Right lobe of liver (tissue), 6 donors: ENCODE results near the gene PSMD14. TPM values are rescaled to one million over a fixed set of nuclear protein-coding genes. Genes with fewer than 3 reads are reported as not detected.

Source experiments
- ATAC-seq, 4 donors: fragments of 200-7000 bp; cut with Tn5 transposase; one replicate each; pipeline ENCODE4 v1.9.1; 2020; ENCODE audit warnings: mild to moderate bottlenecking in 4 of 4, moderate library complexity in 4 of 4
- DNase-seq, 3 donors: peaks; one replicate each; pipeline ENCODE4 v3.0.0-alpha.2; 2020
- H3K27ac ChIP-seq, 3 donors: fragments of 200-600 bp; one replicate each; pipeline ENCODE4 v1.8.0; 2022
- H3K27me3 ChIP-seq, 2 donors: fragments of 200-600 bp; one replicate each; pipeline ENCODE4 v1.8.0; 2022
- H3K36me3 ChIP-seq, 4 donors: fragments of 200-600 bp; sonication (generic) in 1 of 4; one replicate each; pipeline versions ENCODE4 v1.5.1 to v1.8.0; 2017 to 2022; ENCODE audit warnings: control low read depth in 1 of 4
- H3K4me1 ChIP-seq, 4 donors: fragments of 200-600 bp; sonication (generic) in 1 of 4; one replicate each; pipeline versions ENCODE4 v1.5.1 to v1.8.0; 2017 to 2022; ENCODE audit warnings: control low read depth in 1 of 4
- H3K4me3 ChIP-seq, 3 donors: fragments of 200-600 bp; one replicate each; pipeline ENCODE4 v1.8.0; 2022
- H3K9me3 ChIP-seq, 4 donors: fragments of 200-600 bp; sonication (generic) in 1 of 4; one replicate each; pipeline versions ENCODE4 v1.5.1 to v1.8.0; 2017 to 2022; ENCODE audit warnings: control low read depth in 1 of 4
- POLR2A ChIP-seq: fragments of 450-650 bp; IDR thresholded peaks from one replicate; pipeline ENCODE4 v1.6.1; 2017; ENCODE audit warnings: antibody characterized with exemption, mild to moderate bottlenecking
- WGBS: methylation state at CpG from one replicate; pipeline ENCODE4 v1.1.6; 2018; ENCODE audit warnings: low coverage, low lambda C conversion rate; ENCODE audit not compliant: insufficient coverage; ENCODE audit errors: missing lambda C conversion rate; 5-methylcytosine and 5-hydroxymethylcytosine counted together
- intact Hi-C, 2 donors: fragments of 100-400 bp; cut with DNase I; formaldehyde crosslinking; loops; one replicate each; pipeline versions ENCODE4 v1.11.2 to v1.14.1; 2022
- total RNA-seq, 6 experiments: library from RNA; depleted of rRNA in 2 of 6; stranded (reverse); fragments of >200 nt in 2 of 6; fragmentation: NEBNext Ultra II Directional in 3 of 6; extraction: Animal tissue kit (Norgen Biotek cat#: 25700) in 3 of 6; gene quantifications; one replicate each; pipeline versions ENCODE4 v1.1.0 to v1.2.4, GENCODE V29; 2016 to 2023
- TF ChIP-seq, protein P1 (sequence below), 4 donors: fragments of 200-600 bp in 3 of 4; fragments of 450-650 bp in 1 of 4; IDR thresholded peaks; one replicate each; pipeline versions ENCODE4 v1.5.1 to v1.8.0; 2016 to 2022; ENCODE audit warnings: antibody characterized with exemption in 4 of 4, mild to moderate bottlenecking in 2 of 4
- donor health status: DM: no; HTN: yes; CAD: no.
- donor health status: DM: no; HTN: no; CAD: no.
- donor health status: DM: no; HTN: no; CAD: no.
- donor health status: DM: no; HTN: yes; CAD: no.
- donor health status: DM: no; HTN: yes; CAD: no.

The PSMD14 gene
- total RNA-seq, 6 experiments from 2014 or later, result 18.7 to 61.8 (median 24.9) TPM

DNA sequence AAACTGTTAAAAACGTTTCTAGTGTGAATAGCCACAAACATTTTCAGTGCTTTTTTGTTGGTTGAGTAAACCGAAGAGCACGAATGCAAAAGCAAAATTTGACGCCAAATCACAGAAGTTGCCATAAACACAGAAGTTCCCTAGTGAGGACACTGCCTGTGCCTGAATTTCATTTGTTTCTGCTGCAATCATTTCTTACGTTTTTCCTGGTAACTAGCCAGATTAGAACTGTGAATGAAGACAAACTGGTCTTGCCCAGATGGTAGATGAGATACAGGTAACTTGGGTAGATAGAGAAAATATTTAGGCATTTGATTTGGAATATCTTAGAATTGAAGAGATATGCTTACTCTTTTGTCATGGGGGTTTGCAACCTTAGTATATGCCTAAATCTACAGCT, 98.1 kb downstream of the PSMD14 start:
- whole genome bisulfite sequencing, result 88% methylated on average over 5 of the region's 5 CpGs
- H3K4me1 ChIP-seq, result no peaks in the 10 kb centered on the region
- intact Hi-C loops, result no loop called here

DNA sequence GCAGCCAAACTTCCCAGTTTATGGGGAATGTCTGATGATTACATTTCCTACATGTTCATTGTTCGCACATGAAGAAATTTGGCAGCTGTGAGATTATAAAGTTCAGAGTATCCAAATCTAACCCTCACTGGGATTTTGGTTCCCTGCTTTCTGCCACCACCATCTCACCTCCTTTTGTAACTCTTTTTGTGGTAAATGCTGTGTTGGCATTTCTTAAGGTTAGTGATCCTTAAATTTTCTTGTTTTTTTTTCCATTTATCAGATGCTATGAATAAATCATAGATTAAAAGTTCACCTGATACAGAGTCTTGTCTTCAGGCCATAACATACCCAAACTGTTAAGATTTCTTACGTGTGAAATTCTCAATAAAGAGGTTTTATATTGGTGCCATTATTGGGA, 99.4 kb downstream of the PSMD14 start:
- intact Hi-C loops, result no loop called here
- no peak for ATAC-seq
- Histone ChIP-seq H3K27me3 (no peaks in the 10 kb centered on the region), H3K9me3 (no peaks in the 10 kb centered on the region), H3K36me3 (no peaks in the 10 kb centered on the region), H3K27ac (no peak overlapping the region), H3K4me3 (no peak overlapping the region), H3K4me1 (no peaks in the 10 kb centered on the region)
- DNase-seq, result no peak
- TF ChIP-seq POLR2A, result no peak
- TF ChIP-seq, protein P1, sequence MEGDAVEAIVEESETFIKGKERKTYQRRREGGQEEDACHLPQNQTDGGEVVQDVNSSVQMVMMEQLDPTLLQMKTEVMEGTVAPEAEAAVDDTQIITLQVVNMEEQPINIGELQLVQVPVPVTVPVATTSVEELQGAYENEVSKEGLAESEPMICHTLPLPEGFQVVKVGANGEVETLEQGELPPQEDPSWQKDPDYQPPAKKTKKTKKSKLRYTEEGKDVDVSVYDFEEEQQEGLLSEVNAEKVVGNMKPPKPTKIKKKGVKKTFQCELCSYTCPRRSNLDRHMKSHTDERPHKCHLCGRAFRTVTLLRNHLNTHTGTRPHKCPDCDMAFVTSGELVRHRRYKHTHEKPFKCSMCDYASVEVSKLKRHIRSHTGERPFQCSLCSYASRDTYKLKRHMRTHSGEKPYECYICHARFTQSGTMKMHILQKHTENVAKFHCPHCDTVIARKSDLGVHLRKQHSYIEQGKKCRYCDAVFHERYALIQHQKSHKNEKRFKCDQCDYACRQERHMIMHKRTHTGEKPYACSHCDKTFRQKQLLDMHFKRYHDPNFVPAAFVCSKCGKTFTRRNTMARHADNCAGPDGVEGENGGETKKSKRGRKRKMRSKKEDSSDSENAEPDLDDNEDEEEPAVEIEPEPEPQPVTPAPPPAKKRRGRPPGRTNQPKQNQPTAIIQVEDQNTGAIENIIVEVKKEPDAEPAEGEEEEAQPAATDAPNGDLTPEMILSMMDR (IDR thresholded peaks at IDR 0.05), result no peak
- WGBS, result 91% methylated on average over 2 of the region's 2 CpGs

More for the DNA sequence above, 98.1 kb downstream of the PSMD14 start:
- Histone ChIP-seq H3K27ac (no peak overlapping the region), H3K27me3 (no peaks in the 10 kb centered on the region), H3K36me3 (peaks cover 0 to 2% (median 0%) of the 10 kb centered on the region in 4 donors), H3K4me3 (no peak overlapping the region), H3K9me3 (no peaks in the 10 kb centered on the region)
- DNase-seq (no peak), ATAC-seq (no peak)
- TF ChIP-seq, protein P1 (IDR thresholded peaks at IDR 0.05), result no peak
- no peak for TF ChIP-seq POLR2A

DNA sequence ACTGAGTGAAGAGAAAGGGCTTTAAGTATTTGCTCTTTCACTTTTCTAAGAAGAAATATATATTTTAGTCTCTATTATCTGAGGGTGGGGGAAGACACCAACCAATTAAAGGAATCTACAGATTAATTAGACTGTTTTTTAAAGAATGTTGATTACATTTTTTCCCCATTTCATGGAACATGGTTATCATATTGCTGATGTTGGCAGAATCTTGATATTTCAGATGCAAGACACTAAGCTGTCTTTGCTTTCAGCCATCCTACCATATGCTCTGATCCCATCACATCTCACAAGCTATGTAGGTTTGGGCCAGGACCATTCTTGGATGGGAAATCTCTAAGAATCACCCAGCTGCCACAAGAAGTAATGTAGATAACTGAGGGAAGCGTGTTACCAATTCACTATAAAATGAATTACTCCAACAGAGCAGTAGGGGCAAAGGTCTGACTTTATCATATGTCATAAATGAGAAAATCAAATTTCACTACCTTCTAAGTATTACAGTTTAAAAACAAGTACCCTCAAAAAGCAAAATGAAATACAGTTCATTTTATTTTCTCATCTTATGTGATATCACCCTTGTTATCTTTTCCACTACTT, 101.2 kb downstream of the PSMD14 start:
- Histone ChIP-seq H3K4me1 (peaks cover 0 to 4% (median 1%) of the 10 kb centered on the region in 4 donors), H3K4me3 (no peak overlapping the region), H3K27me3 (no peaks in the 10 kb centered on the region), H3K27ac (no peak overlapping the region), H3K36me3 (no peaks in the 10 kb centered on the region), H3K9me3 (no peaks in the 10 kb centered on the region)
- intact Hi-C loops, result no loop called here
- no peak for TF ChIP-seq POLR2A
- TF ChIP-seq, protein P1 (IDR thresholded peaks at IDR 0.05), result no peak
- DNase-seq (no peak), ATAC-seq (no peak)
- WGBS, result 100% methylated on average over 1 of the region's 1 CpG

DNA sequence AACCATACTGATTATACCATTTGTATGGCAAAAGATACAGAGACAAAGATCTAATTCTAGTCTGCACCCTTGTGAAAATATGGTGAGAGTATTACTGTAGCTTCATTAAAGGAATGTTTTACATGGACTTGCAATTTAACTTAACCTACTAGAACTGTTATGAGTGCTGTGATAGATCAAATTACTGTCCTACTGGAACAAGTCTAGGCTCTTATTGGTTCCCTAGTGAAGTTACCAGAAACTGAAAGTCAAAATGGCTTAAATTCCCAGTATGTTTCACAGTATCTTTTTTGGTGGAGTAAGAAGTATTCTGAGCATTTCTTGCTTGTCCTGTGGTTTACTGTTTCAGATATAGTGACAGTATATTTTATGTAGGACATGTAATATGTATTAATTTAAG, 104.1 kb downstream of the PSMD14 start:
- Histone ChIP-seq H3K4me3 (no peak overlapping the region), H3K9me3 (no peaks in the 10 kb centered on the region), H3K36me3 (no peaks in the 10 kb centered on the region), H3K4me1 (peaks cover 0 to 22% (median 5%) of the 10 kb centered on the region in 4 donors), H3K27me3 (peaks cover 3 to 8% of the 10 kb centered on the region in 2 donors), H3K27ac (no peak overlapping the region)
- ATAC-seq (no peak), DNase-seq (no peak)
- no peak for TF ChIP-seq POLR2A
- TF ChIP-seq, protein P1 (IDR thresholded peaks at IDR 0.05), result no peak
- intact Hi-C loops, result no loop called here
